GM12801 (cell line): ENCODE measurements around the gene DNAJC15.

Experiments
- TF ChIP-seq, protein P1 (sequence below): IDR thresholded peaks from one replicate; pipeline ENCODE4 v1.5.1; 2011; ENCODE audit warnings: control low read depth; ENCODE audit not compliant: insufficient read length; ENCODE audit errors: extremely low read depth

DNAJC15 gene

DNA sequence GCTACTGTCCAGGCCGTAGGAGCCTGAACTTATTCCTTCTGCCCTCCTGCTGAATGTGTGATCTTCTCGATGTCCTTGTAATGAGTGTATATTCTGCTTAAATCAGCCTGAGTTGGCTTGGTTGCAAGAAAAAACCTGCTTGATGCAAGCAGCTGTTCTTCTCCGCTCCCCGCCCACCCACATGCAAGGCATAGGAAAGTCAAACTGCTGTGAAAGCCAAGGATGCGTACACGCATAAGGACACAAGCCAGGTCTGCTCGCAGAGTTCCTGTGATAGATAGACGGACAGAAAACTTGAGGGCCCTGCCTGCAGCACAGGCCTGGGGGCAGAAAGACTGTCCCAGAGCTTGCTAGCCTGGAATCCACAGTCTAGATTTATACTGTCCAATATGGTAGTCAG, 101.1 kb downstream of the DNAJC15 start:
- TF ChIP-seq, protein P1, sequence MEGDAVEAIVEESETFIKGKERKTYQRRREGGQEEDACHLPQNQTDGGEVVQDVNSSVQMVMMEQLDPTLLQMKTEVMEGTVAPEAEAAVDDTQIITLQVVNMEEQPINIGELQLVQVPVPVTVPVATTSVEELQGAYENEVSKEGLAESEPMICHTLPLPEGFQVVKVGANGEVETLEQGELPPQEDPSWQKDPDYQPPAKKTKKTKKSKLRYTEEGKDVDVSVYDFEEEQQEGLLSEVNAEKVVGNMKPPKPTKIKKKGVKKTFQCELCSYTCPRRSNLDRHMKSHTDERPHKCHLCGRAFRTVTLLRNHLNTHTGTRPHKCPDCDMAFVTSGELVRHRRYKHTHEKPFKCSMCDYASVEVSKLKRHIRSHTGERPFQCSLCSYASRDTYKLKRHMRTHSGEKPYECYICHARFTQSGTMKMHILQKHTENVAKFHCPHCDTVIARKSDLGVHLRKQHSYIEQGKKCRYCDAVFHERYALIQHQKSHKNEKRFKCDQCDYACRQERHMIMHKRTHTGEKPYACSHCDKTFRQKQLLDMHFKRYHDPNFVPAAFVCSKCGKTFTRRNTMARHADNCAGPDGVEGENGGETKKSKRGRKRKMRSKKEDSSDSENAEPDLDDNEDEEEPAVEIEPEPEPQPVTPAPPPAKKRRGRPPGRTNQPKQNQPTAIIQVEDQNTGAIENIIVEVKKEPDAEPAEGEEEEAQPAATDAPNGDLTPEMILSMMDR, result no peak

- TF ChIP-seq, protein P1, result no peak
These were observed 103.0 kb downstream of the DNAJC15 start for GRCh38 chr13:43126420-43126819.

DNA sequence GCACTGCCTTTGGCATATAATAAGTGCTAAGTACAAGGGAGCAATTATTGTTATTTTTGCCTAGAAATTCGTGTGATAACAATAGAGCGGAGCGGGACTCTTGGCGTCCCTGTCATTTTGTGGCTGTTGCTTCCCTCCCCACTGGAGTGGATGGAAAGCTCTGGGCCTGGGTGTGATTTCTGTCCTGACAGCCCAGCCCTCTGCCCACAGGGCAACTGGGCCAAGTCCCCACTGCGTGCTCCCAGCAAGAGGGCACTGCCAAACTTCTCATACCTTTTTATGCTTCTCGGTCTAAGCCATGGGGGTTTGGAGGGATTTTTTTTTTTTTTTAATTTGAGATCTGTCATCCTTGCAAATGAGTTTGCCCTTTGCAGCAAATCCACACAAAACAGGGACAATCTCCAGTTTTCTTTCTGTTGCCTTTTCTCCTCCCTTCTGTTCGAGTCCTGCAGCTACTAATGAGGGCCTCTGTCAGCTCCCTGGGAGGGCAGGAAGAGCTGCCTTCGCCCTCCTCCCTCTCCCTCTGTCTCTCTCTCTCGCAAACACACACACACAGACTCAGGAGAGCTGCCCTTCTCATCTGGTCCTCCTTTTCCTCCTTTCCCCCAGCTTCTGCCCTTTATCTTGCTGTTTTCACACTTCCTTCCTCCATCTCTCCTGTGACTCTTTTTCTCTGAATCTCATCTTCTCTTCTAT, 103.9 kb downstream of the DNAJC15 start:
- TF ChIP-seq, protein P1, result no peak

DNA sequence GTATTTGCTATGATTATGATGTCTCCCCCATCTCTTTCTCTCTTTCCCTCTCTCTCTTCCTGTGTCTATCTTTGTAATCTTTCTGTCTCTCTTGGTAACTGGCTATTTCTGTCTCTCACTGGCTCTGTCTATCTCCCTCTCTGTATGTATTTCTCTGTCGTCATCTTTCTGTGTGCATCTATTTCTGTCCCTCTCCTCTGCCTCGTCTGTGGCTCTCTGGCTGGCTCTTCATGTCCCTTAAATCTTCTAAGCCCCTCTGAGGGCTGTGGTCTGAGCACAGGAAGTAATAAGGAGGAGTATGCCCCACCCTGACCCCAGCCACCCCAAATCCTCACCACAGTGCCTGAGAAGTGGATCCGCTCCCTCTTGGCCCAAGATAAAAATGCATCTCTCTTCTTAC, 104.4 kb downstream of the DNAJC15 start:
- TF ChIP-seq, protein P1, result no peak

GRCh38 chr13:43128504-43128961, 105.1 kb downstream of the DNAJC15 start:
- TF ChIP-seq, protein P1, result no peak

- TF ChIP-seq, protein P1, result no peak
These were observed 105.7 kb downstream of the DNAJC15 start for GRCh38 chr13:43129066-43129465.

GRCh38 chr13:43129511-43130110, 106.2 kb downstream of the DNAJC15 start:
- TF ChIP-seq, protein P1, result no peak
